SK-N-MC (cell line): ENCODE results near the gene TAS2R1.

Experiments used
- EZH2 ChIP-seq: fragments of 200-600 bp; sonication (generic); IDR thresholded peaks from one replicate; pipeline ENCODE4 v1.6.1; 2017; ENCODE audit warnings: antibody characterized with exemption
- FOXP2 ChIP-seq: optimal IDR thresholded peaks from 2 replicates; pipeline ENCODE3; 2011; ENCODE audit warnings: mild to moderate bottlenecking, moderate library complexity; ENCODE audit not compliant: insufficient read depth; ENCODE audit errors: extremely low read length, control extremely low read depth
- POLR2AphosphoS5 ChIP-seq: IDR thresholded peaks from 2 replicates; pipeline ENCODE4 v1.6.1; 2012; ENCODE audit warnings: mild to moderate bottlenecking, low read depth, low read length, borderline replicate concordance

DNA sequence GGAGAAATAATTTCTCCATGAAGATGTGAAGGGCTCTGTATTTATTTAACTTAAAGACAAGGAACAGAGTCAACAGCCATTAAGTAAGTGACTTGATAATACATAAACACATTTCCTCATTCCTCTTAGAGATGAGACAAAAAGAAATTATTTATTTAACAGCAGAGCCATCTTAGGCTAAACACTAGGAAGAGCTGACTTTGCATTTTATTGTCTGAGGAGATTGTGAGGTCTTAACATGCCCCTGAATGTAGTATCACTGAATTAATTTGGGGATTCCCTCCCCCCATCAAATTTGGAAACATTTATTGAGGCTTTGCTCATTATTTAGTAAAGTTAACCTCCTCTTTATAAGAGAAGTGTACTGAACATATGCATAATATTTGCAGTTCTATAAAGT lies 35.2 kb downstream of the TAS2R1 start:
- TF ChIP-seq POLR2AphosphoS5 = no peak
- no peak for TF ChIP-seq EZH2
- no peak for TF ChIP-seq FOXP2
